OCI-LY1 (cell line): Measurements from ENCODE around the gene FAM47C.

ENCODE experiments used
- CTCF ChIP-seq: fragments of 200-600 bp; sonication (generic), shearing (Covaris generic); IDR thresholded peaks from 2 replicates; pipeline ENCODE4 v1.5.1; 2017; ENCODE audit warnings: mild to moderate bottlenecking, antibody characterized with exemption, low read length, moderate library complexity, mixed read lengths
- EZH2 ChIP-seq: fragments of 200-600 bp; sonication (generic), shearing (Covaris generic); IDR thresholded peaks from 2 replicates; pipeline ENCODE4 v1.8.0; 2017; ENCODE audit warnings: borderline replicate concordance, mixed run types, mild to moderate bottlenecking, antibody characterized with exemption, low read length, moderate library complexity, mixed read lengths

GRCh38 chrX:36961590-36961989 is 46.6 kb upstream of the FAM47C start:
- TF ChIP-seq CTCF (no peak; the same call in 1 of the 2 replicates), EZH2 (no peak)
